ENCODE measurements around the gene PDP2.
"Not testable (repeated sequence)": the region's sequence is repeated elsewhere in the genome, so short reads cannot be mapped to it uniquely, and the experiment has no call there.

The PDP2 gene

GRCh38 chr16:66919569-66920298 is 39.4 kb downstream of the PDP2 start:
- no peak for DNase-seq (ENCODE audit: low read depth)

- DNase-seq (ENCODE audit: low read depth), result no peak
Observed at GRCh38 chr16:66920299-66920590, 39.9 kb downstream of the PDP2 start.

GRCh38 chr16:66920924-66921680 is 40.8 kb downstream of the PDP2 start:
- DNase-seq (ENCODE audit: low read depth), result no peak

GRCh38 chr16:66921729-66922450 is 41.6 kb downstream of the PDP2 start:
- DNase-seq (ENCODE audit: low read depth), result no peak

GRCh38 chr16:66923247-66923731 is 43.0 kb downstream of the PDP2 start:
- DNase-seq (ENCODE audit: low read depth), result no peak

GRCh38 chr16:66923866-66924265 is 43.6 kb downstream of the PDP2 start:
- no peak for DNase-seq (ENCODE audit: low read depth)

GRCh38 chr16:66924527-66925321 is 44.4 kb downstream of the PDP2 start:
- DNase-seq (ENCODE audit: low read depth), result no peak

- DNase-seq (ENCODE audit: low read depth), result no peak
Observed at GRCh38 chr16:66925322-66925840, 45.1 kb downstream of the PDP2 start, which contains the start of gene RRAD. Gene RRAD (minus strand): TSS chr16:66925535. CDS start chr16:66925179, 356 bp downstream.

- DNase-seq (ENCODE audit: low read depth), result no peak
Observed at GRCh38 chr16:66926171-66926947, 46.0 kb downstream of the PDP2 start.

- no peak for DNase-seq (ENCODE audit: low read depth)
Observed at GRCh38 chr16:66926961-66927436, 46.7 kb downstream of the PDP2 start.

GRCh38 chr16:66927918-66928649 is 47.8 kb downstream of the PDP2 start:
- DNase-seq (ENCODE audit: low read depth), result no peak

- no peak for DNase-seq (ENCODE audit: low read depth)
Observed at GRCh38 chr16:66928702-66929388, 48.5 kb downstream of the PDP2 start.

- no peak for DNase-seq (ENCODE audit: low read depth)
Observed at GRCh38 chr16:66930189-66930588, 49.9 kb downstream of the PDP2 start.

- no peak for DNase-seq (ENCODE audit: low read depth)
Observed at GRCh38 chr16:66931665-66932064, 51.4 kb downstream of the PDP2 start.

- no peak for DNase-seq (ENCODE audit: low read depth)
Observed at GRCh38 chr16:66932076-66932475, 51.8 kb downstream of the PDP2 start.

GRCh38 chr16:66933776-66934137 is 53.4 kb downstream of the PDP2 start:
- no peak for DNase-seq (ENCODE audit: low read depth)

- DNase-seq (ENCODE audit: low read depth), result peak; percentile 85
Observed at GRCh38 chr16:66934138-66934838, 54.0 kb downstream of the PDP2 start, which contains the start of gene CIAO2B. Gene CIAO2B (minus strand): TSS chr16:66934402. CDS start chr16:66934364, 38 bp downstream.

GRCh38 chr16:66934839-66935313 is 54.6 kb downstream of the PDP2 start:
- DNase-seq (ENCODE audit: low read depth), result not testable (repeated sequence)
